ENCODE results near the gene RADIL.

The RADIL gene

DNA sequence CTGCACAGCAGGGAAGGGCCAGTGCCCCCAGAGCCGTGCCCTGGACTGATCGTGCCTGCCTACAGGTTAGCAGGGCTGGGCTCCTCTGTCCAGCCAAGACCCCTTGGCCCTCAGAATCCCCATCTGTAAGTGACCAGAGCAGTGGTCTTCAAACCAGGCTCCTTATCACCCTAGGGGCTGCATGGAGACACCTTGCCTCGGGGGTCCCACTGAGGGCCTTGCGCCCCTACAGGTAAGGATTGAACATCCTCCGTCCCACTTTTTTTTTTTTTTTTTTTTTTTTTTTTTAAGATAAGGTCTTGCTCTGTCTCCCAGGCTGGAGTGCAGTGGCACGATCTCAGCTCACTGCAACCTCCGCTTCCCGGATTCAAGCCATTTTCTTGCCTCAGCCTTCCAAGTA lies 32.6 kb upstream of the RADIL start:
- H3K4me3 ChIP-seq (ENCODE audit: low read depth, low read length): no peak overlapping the region
- TF ChIP-seq, protein P1, sequence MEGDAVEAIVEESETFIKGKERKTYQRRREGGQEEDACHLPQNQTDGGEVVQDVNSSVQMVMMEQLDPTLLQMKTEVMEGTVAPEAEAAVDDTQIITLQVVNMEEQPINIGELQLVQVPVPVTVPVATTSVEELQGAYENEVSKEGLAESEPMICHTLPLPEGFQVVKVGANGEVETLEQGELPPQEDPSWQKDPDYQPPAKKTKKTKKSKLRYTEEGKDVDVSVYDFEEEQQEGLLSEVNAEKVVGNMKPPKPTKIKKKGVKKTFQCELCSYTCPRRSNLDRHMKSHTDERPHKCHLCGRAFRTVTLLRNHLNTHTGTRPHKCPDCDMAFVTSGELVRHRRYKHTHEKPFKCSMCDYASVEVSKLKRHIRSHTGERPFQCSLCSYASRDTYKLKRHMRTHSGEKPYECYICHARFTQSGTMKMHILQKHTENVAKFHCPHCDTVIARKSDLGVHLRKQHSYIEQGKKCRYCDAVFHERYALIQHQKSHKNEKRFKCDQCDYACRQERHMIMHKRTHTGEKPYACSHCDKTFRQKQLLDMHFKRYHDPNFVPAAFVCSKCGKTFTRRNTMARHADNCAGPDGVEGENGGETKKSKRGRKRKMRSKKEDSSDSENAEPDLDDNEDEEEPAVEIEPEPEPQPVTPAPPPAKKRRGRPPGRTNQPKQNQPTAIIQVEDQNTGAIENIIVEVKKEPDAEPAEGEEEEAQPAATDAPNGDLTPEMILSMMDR (IDR thresholded peaks at IDR 0.05; ENCODE audit: low read depth, low read length, missing control alignments): no peak

DNA sequence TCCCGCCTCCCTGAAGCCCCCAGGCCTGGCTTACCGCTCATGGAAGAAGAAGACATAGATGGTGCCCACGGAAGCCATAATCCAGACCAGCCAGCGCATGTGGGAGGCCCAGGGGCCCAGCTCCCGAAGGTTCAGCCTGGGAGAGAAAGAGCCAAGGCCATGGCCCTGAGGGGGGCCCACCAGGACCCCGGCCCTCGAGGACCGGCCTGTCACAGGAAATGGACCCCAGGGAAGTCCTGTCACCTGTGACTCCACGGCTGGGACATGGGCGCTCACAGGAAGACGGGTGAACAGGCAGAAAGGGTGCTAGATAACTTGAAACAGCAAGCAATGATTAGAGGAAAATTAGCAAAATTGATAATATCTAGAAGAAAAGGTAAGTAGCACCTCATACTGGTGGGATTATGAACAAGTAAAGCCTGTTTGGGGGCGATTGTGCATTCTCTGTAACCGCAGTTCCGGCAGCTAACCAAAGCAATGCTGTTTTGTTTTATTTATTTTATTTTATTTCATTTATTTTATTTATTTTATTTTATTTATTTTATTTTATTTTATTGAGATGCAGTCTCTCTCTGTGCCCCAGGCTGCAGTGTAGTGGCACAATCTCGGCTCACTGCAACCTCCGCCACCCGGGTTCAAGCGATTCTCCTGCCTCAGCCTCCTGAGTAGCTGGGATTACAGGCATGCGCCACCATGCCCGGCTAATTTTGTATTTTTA lies 27.8 kb upstream of the RADIL start:
- TF ChIP-seq, protein P1 (IDR thresholded peaks at IDR 0.05; ENCODE audit: low read depth, low read length, missing control alignments): no peak
- no peak overlapping the region for H3K4me3 ChIP-seq (ENCODE audit: low read depth, low read length)
- DNase-seq (ENCODE audit: low read depth): no peak

More for the DNA sequence above, 32.6 kb upstream of the RADIL start:
- no peak for DNase-seq (ENCODE audit: low read depth)

DNA sequence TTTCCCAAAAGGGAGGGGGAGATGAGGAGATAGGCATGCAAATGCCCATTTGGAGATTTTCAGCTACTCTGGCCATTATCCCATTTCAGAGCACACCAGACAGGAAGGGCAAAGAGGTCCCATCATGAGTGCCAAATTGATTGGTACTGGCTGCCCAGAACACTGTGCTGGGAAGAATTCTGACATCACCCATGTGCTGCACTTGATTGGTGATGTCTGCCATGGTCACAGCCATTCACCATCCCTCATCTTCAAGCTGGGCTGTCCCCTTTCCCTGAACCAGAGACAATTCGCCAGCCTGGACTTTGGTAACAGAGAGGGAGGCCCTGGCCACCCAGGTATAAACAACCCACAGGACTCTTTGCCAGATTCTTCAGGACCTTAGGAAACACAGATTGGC lies 23.2 kb upstream of the RADIL start:
- H3K4me3 ChIP-seq (ENCODE audit: low read depth, low read length): no peak overlapping the region
- no peak for DNase-seq (ENCODE audit: low read depth)
- TF ChIP-seq, protein P1 (IDR thresholded peaks at IDR 0.05; ENCODE audit: low read depth, low read length, missing control alignments): no peak

DNA sequence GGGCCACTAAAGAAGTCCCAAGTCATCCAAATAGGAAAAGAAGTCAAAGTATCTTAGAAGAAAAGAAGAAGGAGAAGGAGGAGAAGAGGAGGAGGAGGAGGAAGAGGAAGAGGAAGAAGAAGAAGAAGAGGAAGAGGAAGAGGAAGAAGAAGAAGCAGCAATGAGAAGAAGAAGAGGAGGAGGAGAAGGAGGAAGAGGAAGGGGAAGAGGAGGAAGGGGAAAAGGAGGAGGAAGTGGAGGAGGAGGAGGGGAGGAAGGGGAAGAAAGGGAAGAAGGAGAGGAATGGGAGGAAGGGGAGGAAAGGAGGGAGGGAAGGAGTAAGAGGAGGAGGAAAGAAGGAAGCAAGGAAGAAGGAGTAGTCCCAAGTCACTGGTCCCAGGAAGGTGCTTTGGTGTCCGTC lies 21.7 kb upstream of the RADIL start:
- TF ChIP-seq, protein P1 (IDR thresholded peaks at IDR 0.05; ENCODE audit: low read depth, low read length, missing control alignments): no peak
- DNase-seq (ENCODE audit: low read depth): no peak
- H3K4me3 ChIP-seq (ENCODE audit: low read depth, low read length): no peak overlapping the region

DNA sequence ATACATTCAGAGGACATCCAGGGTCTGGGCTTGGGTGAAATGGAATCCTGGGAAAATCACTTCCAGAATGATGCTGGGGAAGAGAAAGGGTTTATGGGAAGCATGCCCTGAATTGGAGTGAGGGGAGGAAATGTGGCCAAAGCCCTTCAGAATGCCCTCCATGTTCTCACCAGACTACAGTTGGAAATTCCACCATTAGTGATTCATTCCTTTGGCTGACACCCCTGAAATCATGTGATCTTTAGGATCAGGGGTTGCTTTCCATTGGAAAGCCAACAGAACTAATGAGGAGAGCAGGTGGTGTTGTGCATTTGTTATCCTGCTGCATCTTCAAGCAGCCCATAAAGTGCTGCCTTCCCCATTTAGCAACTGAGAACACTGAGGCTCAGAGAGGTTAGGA lies 20.8 kb upstream of the RADIL start:
- no peak for DNase-seq (ENCODE audit: low read depth)
- TF ChIP-seq, protein P1 (IDR thresholded peaks at IDR 0.05; ENCODE audit: low read depth, low read length, missing control alignments): no peak
- H3K4me3 ChIP-seq (ENCODE audit: low read depth, low read length): no peak overlapping the region

DNA sequence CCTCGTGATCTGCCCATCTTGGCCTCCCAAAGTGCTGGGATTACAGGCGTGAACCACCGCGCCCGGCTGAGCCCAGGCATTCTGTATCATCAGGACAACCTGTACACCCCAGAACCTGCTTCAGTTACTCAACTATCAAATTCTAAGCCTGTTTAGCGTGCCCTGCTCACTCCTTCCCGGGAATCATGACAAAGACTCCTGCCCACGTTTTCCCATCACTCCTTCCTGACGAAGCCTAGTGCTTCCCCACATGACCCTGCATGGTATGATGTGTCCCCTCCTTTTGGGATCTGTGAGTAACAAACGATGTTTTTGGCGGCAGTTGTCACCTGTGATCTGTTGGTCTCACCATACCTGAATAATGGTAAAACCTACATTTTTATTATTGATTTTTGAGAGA lies 12.2 kb upstream of the RADIL start:
- DNase-seq (ENCODE audit: low read depth): no peak
- TF ChIP-seq, protein P1 (IDR thresholded peaks at IDR 0.05; ENCODE audit: low read depth, low read length, missing control alignments): no peak

DNA sequence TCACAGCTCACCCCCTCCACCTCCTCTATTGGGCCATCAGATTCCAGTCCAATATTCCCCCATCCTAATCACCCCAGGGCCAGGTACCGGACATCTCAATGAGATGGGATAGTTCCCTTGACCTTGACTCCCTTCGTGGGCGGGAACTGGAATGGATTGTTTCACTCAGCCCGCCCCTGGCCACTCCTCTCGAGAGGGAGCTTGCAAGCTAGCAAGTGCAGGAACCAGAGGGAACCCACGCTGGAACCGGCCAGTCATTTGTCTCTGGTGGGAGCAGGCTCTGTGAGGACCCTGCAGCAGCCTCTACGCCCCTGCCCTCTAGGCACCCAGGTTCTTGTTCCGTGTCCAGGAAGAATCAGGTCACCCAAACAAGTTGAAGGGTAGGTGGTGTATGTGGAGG lies 11.0 kb upstream of the RADIL start:
- H3K4me3 ChIP-seq (ENCODE audit: low read depth, low read length): no peak overlapping the region
- TF ChIP-seq, protein P1 (IDR thresholded peaks at IDR 0.05; ENCODE audit: low read depth, low read length, missing control alignments): no peak
- no peak for DNase-seq (ENCODE audit: low read depth)

More for the DNA sequence above, 12.2 kb upstream of the RADIL start:
- H3K4me3 ChIP-seq (ENCODE audit: low read depth, low read length): no peak overlapping the region

All from GM12864 (cell line).